ENCODE results near the gene CAST. TPM values are rescaled to one million over a fixed set of nuclear protein-coding genes. Genes with fewer than 3 reads are reported as not detected.
"Not testable (repeated sequence)": the region's sequence is repeated elsewhere in the genome, so short reads cannot be mapped to it uniquely, and the experiment has no call there.

The CAST gene
- total and polyA plus RNA-seq, 7 experiments from 2014 or later = 31.1 to 298 (median 114) TPM

GRCh38 chr5:96741106-96741505 lies 78.9 kb downstream of the CAST start:
- ATAC-seq = no peak
- peaks cover 18 to 41% (median 30%) of the 10 kb centered on the region in 5 donors for H3K36me3 Mint-ChIP-seq
- H3K9me3 Mint-ChIP-seq = no peaks in the 10 kb centered on the region
- no peaks in the 10 kb centered on the region for H3K4me1 ChIP-seq (ENCODE audit: control insufficient read depth in 2 of 2, insufficient read depth in 2 of 2, low read length in 2 of 2)
- no peaks in the 10 kb centered on the region for H3K27me3 Mint-ChIP-seq
- no peak for DNase-seq
- H3K9me3 ChIP-seq (ENCODE audit: control insufficient read depth in 2 of 3, low read length in 3 of 3) = no peaks in the 10 kb centered on the region
- no peak overlapping the region for H3K27ac ChIP-seq (ENCODE audit: low read depth, low read length)
- peaks cover 0 to 21% (median 0%) of the 10 kb centered on the region in 7 donors for H3K4me1 Mint-ChIP-seq
- POLR2A ChIA-PET = interaction anchor here (1.1 kb wide), 1 partner anchor 28 kb away, joined by 8 read pairs; no protein-coding TSS in a partner anchor
- intact Hi-C loops (cut with micrococcal nuclease) = no loop called here
- H3K27ac Mint-ChIP-seq = peak overlapping the region in 5 of 9 donors; percentile 3 to 42 (median 11)
- no peak overlapping the region for H3K4me3 ChIP-seq (ENCODE audit: low read length)
- H3K4me3 Mint-ChIP-seq = no peak overlapping the region
- no peaks in the 10 kb centered on the region for H3K27me3 ChIP-seq (ENCODE audit: control insufficient read depth in 2 of 2, insufficient read depth in 2 of 2, low read length in 2 of 2)
- CTCF ChIA-PET = no interaction called here
- H3K36me3 ChIP-seq (ENCODE audit: control insufficient read depth in 2 of 3, insufficient read depth in 3 of 3, low read length in 3 of 3) = peaks cover 23 to 72% (median 29%) of the 10 kb centered on the region in 3 experiments

DNA sequence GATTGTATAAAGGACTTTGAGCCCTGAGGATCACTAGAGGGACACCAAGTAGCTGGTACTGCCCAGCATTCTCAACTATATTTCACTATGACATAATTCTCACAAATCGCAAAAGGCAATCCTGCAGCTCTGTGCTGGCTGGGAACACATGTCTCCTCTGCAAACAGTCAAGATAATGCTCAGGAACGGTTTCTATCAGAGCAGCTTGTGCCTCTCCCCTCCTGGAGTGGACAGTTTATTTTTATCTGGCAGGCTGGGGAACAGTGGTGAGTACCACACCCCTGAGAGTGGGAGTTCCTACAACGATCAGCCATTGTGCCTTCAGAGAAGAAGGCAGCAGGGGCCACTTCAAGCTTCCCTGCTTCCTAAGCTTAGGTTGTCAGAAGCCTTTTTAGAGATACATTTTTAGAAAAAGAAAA lies 79.7 kb downstream of the CAST start:
- Mint-ChIP-seq H3K4me3 (no peak overlapping the region), H3K27me3 (no peaks in the 10 kb centered on the region), H3K36me3 (peaks cover 17 to 45% (median 35%) of the 10 kb centered on the region in 5 donors), H3K27ac (peak overlapping the region in 4 of 9 donors; percentile 8 to 55 (median 12)), H3K9me3 (no peaks in the 10 kb centered on the region), H3K4me1 (peaks cover 0 to 21% (median 0%) of the 10 kb centered on the region in 7 donors)
- CTCF ChIA-PET = interaction anchor here (0.6 to 2.4 kb wide), 4 partner anchors 10 to 397 kb away, joined by 3 to 11 read pairs (median 5); no protein-coding TSS in a partner anchor
- DNase-seq (no peak), ATAC-seq (no peak)
- H3K4me3 ChIP-seq (ENCODE audit: low read length) = no peak overlapping the region
- H3K27me3 ChIP-seq (ENCODE audit: control insufficient read depth in 2 of 2, insufficient read depth in 2 of 2, low read length in 2 of 2) = no peaks in the 10 kb centered on the region
- peaks cover 27 to 80% (median 29%) of the 10 kb centered on the region in 3 experiments for H3K36me3 ChIP-seq (ENCODE audit: control insufficient read depth in 2 of 3, insufficient read depth in 3 of 3, low read length in 3 of 3)
- no peaks in the 10 kb centered on the region for H3K9me3 ChIP-seq (ENCODE audit: control insufficient read depth in 2 of 3, low read length in 3 of 3)
- H3K27ac ChIP-seq (ENCODE audit: low read depth, low read length) = no peak overlapping the region
- intact Hi-C loops (cut with micrococcal nuclease) = no loop called here
- POLR2A ChIA-PET = interaction anchor here (0.6 to 1.1 kb wide), 2 partner anchors 27 to 58 kb away, joined by 3 to 8 read pairs; no protein-coding TSS in a partner anchor
- no peaks in the 10 kb centered on the region for H3K4me1 ChIP-seq (ENCODE audit: control insufficient read depth in 2 of 2, insufficient read depth in 2 of 2, low read length in 2 of 2)

DNA sequence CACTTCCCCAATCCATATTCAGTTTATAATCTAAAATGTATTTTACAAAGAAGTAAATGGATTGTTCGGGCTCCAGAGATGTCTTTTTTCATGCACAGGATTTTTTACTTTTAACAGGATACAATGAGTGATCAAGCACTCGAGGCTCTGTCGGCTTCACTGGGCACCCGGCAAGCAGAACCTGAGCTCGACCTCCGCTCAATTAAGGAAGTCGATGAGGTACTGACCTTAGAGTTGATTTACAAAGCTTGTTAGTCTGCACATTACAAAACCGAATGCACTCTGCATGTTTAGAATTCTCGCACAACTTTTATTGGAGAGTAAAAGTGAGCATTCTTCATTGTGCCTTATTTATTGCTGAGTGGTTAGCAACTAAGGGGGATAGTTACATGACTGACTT lies 80.4 kb downstream of the CAST start:
- peaks cover 16 to 43% (median 35%) of the 10 kb centered on the region in 5 donors for H3K36me3 Mint-ChIP-seq
- H3K27ac Mint-ChIP-seq = peak overlapping the region in 4 of 9 donors; percentile 10 to 59 (median 54)
- DNase-seq (no peak), ATAC-seq (peak; percentile 56)
- peaks cover 0 to 21% (median 0%) of the 10 kb centered on the region in 7 donors for H3K4me1 Mint-ChIP-seq
- no peaks in the 10 kb centered on the region for H3K4me1 ChIP-seq (ENCODE audit: control insufficient read depth in 2 of 2, insufficient read depth in 2 of 2, low read length in 2 of 2)
- no peak overlapping the region for H3K4me3 ChIP-seq (ENCODE audit: low read length)
- no peaks in the 10 kb centered on the region for H3K9me3 Mint-ChIP-seq
- intact Hi-C loops (cut with micrococcal nuclease) = no loop called here
- H3K27me3 ChIP-seq (ENCODE audit: control insufficient read depth in 2 of 2, insufficient read depth in 2 of 2, low read length in 2 of 2) = no peaks in the 10 kb centered on the region
- peaks cover 28 to 82% (median 29%) of the 10 kb centered on the region in 3 experiments for H3K36me3 ChIP-seq (ENCODE audit: control insufficient read depth in 2 of 3, insufficient read depth in 3 of 3, low read length in 3 of 3)
- no peaks in the 10 kb centered on the region for H3K27me3 Mint-ChIP-seq
- H3K27ac ChIP-seq (ENCODE audit: low read depth, low read length) = peak overlapping the region; percentile 13
- H3K4me3 Mint-ChIP-seq = no peak overlapping the region
- ChIA-PET CTCF (interaction anchor here (0.6 to 2.4 kb wide), 4 partner anchors 10 to 845 kb away, joined by 3 to 11 read pairs (median 3); no protein-coding TSS in a partner anchor), POLR2A (interaction anchor here (0.6 kb wide), 1 partner anchor 266 kb away, joined by 3 read pairs; no protein-coding TSS in a partner anchor)
- H3K9me3 ChIP-seq (ENCODE audit: control insufficient read depth in 2 of 3, low read length in 3 of 3) = no peaks in the 10 kb centered on the region

GRCh38 chr5:96743065-96743768 lies 81.0 kb downstream of the CAST start:
- CTCF ChIA-PET = interaction anchor here (0.6 to 2.4 kb wide), 3 partner anchors 9 to 846 kb away, joined by 3 to 11 read pairs (median 3); no protein-coding TSS in a partner anchor
- peak; percentile 65 for ATAC-seq

GRCh38 chr5:96743805-96744204 lies 81.6 kb downstream of the CAST start:
- no peaks in the 10 kb centered on the region for H3K9me3 Mint-ChIP-seq
- POLR2A ChIA-PET = no interaction called here

More at GRCh38 chr5:96743065-96743768, 81.0 kb downstream of the CAST start:
- no peak for DNase-seq
- no peak overlapping the region for H3K4me3 Mint-ChIP-seq
- peaks cover 0 to 21% (median 0%) of the 10 kb centered on the region in 7 donors for H3K4me1 Mint-ChIP-seq
- Histone ChIP-seq H3K27ac (ENCODE audit: low read depth, low read length) (peak overlapping the region; percentile 13), H3K27me3 (ENCODE audit: control insufficient read depth in 2 of 2, insufficient read depth in 2 of 2, low read length in 2 of 2) (no peaks in the 10 kb centered on the region), H3K9me3 (ENCODE audit: control insufficient read depth in 2 of 3, low read length in 3 of 3) (no peaks in the 10 kb centered on the region), H3K4me1 (ENCODE audit: control insufficient read depth in 2 of 2, insufficient read depth in 2 of 2, low read length in 2 of 2) (no peaks in the 10 kb centered on the region), H3K36me3 (ENCODE audit: control insufficient read depth in 2 of 3, insufficient read depth in 3 of 3, low read length in 3 of 3) (peaks cover 27 to 85% (median 29%) of the 10 kb centered on the region in 3 experiments), H3K4me3 (ENCODE audit: low read length) (no peak overlapping the region)
- POLR2A ChIA-PET = interaction anchor here (0.6 kb wide), 2 partner anchors 9 to 265 kb away, joined by 3 read pairs; no protein-coding TSS in a partner anchor
- intact Hi-C loops (cut with micrococcal nuclease) = no loop called here
- H3K27ac Mint-ChIP-seq = peak overlapping the region in 6 of 9 donors; percentile 6 to 80 (median 54)
- no peaks in the 10 kb centered on the region for H3K27me3 Mint-ChIP-seq
- no peaks in the 10 kb centered on the region for H3K9me3 Mint-ChIP-seq
- H3K36me3 Mint-ChIP-seq = peaks cover 16 to 41% (median 30%) of the 10 kb centered on the region in 5 donors

GRCh38 chr5:96744218-96744617 lies 82.0 kb downstream of the CAST start:
- H3K27me3 Mint-ChIP-seq; H3K4me3 Mint-ChIP-seq; H3K4me3 ChIP-seq (ENCODE audit: low read length); H3K9me3 ChIP-seq (ENCODE audit: control insufficient read depth in 2 of 3, low read length in 3 of 3); H3K27ac ChIP-seq (ENCODE audit: low read depth, low read length); ATAC-seq; intact Hi-C loops (cut with micrococcal nuclease); DNase-seq; H3K27me3 ChIP-seq (ENCODE audit: control insufficient read depth in 2 of 2, insufficient read depth in 2 of 2, low read length in 2 of 2); H3K9me3 Mint-ChIP-seq; H3K4me1 ChIP-seq (ENCODE audit: control insufficient read depth in 2 of 2, insufficient read depth in 2 of 2, low read length in 2 of 2): not testable (repeated sequence)
- H3K27ac Mint-ChIP-seq = peak overlapping the region in 6 of 9 donors; percentile 9 to 87 (median 50)
- peaks cover 23 to 44% (median 36%) of the 10 kb centered on the region in 5 donors for H3K36me3 Mint-ChIP-seq
- peaks cover 31 to 85% (median 34%) of the 10 kb centered on the region in 3 experiments for H3K36me3 ChIP-seq (ENCODE audit: control insufficient read depth in 2 of 3, insufficient read depth in 3 of 3, low read length in 3 of 3)
- ChIA-PET CTCF (interaction anchor here (2.4 kb wide), 1 partner anchor 8 kb away, joined by 11 read pairs; no protein-coding TSS in a partner anchor), POLR2A (interaction anchor here (0.7 kb wide), 1 partner anchor 233 kb away, joined by 3 read pairs; no protein-coding TSS in a partner anchor)
- H3K4me1 Mint-ChIP-seq = peaks cover 0 to 21% (median 0%) of the 10 kb centered on the region in 7 donors

More at GRCh38 chr5:96743805-96744204, 81.6 kb downstream of the CAST start:
- ATAC-seq = no peak
- H3K4me3 ChIP-seq (ENCODE audit: low read length) = no peak overlapping the region
- H3K36me3 Mint-ChIP-seq = peaks cover 19 to 43% (median 34%) of the 10 kb centered on the region in 5 donors
- H3K27me3 ChIP-seq (ENCODE audit: control insufficient read depth in 2 of 2, insufficient read depth in 2 of 2, low read length in 2 of 2) = no peaks in the 10 kb centered on the region
- no peak overlapping the region for H3K27ac ChIP-seq (ENCODE audit: low read depth, low read length)
- no peaks in the 10 kb centered on the region for H3K9me3 ChIP-seq (ENCODE audit: control insufficient read depth in 2 of 3, low read length in 3 of 3)
- H3K4me1 Mint-ChIP-seq = peaks cover 0 to 21% (median 0%) of the 10 kb centered on the region in 7 donors
- H3K27ac Mint-ChIP-seq = peak overlapping the region in 7 of 9 donors; percentile 6 to 84 (median 38)
- CTCF ChIA-PET = interaction anchor here (2.4 kb wide), 1 partner anchor 9 kb away, joined by 11 read pairs; no protein-coding TSS in a partner anchor
- DNase-seq = no peak
- H3K4me3 Mint-ChIP-seq = no peak overlapping the region
- H3K4me1 ChIP-seq (ENCODE audit: control insufficient read depth in 2 of 2, insufficient read depth in 2 of 2, low read length in 2 of 2) = no peaks in the 10 kb centered on the region
- intact Hi-C loops (cut with micrococcal nuclease) = no loop called here
- no peaks in the 10 kb centered on the region for H3K27me3 Mint-ChIP-seq
- H3K36me3 ChIP-seq (ENCODE audit: control insufficient read depth in 2 of 3, insufficient read depth in 3 of 3, low read length in 3 of 3) = peaks cover 31 to 85% (median 34%) of the 10 kb centered on the region in 3 experiments
